GM18498 (cell line): ENCODE results near the gene LMCD1.

Source experiments
- ATAC-seq: cut with Tn5 transposase; IDR thresholded peaks from one replicate; pipeline ENCODE4 v1.9.1; 2021; ENCODE audit warnings: mild to moderate bottlenecking, moderate library complexity; ENCODE audit not compliant: unreplicated experiment

The LMCD1 gene

DNA sequence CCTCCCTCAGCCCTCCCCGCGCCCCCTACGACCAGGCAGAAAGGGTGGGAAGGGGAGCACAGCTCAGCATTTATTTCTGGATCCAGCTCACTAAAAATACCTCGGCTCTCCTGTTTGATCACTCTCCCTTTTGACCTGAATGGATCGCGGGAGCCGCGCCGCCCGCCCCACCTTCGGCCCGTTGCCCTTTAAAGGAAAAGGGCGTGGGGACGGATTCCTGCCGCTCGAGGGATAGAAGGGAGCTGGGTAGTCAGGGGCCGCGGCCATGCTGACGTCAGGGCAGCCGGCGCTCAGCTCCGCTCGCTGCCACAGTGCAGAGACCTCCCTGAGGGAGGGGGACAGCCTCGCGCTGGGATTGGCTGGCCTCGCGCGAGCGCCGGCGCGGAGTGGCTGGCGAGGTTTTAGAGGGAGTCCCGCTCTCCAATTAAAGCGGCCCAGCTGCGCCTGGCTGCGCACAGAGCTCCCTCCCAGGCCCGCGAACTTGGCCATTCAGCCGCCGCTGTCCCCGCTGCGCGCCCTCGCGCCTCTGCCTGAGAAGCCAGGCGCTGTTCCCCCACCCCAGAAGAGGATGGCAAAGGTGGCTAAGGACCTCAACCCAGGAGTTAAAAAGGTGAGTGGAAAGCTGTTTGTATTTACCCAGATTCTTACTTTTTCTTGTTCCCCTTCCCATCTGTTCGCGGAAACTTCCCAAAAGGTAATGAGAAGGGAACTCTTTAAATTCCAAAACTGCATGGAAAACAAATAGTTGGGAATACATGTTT, at the start of gene LMCD1:
LMCD1 (plus strand) TSS at position 453 of the 761 bp plus-strand sequence; CDS start at position 569, 116 bp downstream.
- ATAC-seq, result peak; percentile 99

GRCh38 chr3:8452112-8452511, 49.5 kb upstream of the LMCD1 start:
- ATAC-seq, result no peak

DNA sequence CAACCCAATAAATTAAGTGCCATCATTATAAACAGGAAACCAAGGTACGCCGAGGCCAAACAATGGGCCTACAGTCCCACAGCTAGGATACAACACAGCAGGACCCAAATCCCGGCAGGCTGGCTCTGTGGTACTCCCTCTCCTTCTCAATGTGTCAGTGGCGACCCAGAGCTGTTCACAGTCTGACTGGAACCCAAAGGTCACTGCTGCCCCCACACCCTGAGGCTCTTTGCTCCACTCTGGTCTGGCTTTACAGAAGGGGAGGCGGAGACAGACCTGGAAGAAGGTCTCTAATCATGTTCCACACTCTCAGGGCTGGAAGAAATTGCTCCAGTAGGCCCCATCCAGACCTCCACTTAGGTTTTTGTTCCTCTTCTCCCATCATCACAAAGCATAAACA, 48.5 kb upstream of the LMCD1 start:
- ATAC-seq, result no peak

DNA sequence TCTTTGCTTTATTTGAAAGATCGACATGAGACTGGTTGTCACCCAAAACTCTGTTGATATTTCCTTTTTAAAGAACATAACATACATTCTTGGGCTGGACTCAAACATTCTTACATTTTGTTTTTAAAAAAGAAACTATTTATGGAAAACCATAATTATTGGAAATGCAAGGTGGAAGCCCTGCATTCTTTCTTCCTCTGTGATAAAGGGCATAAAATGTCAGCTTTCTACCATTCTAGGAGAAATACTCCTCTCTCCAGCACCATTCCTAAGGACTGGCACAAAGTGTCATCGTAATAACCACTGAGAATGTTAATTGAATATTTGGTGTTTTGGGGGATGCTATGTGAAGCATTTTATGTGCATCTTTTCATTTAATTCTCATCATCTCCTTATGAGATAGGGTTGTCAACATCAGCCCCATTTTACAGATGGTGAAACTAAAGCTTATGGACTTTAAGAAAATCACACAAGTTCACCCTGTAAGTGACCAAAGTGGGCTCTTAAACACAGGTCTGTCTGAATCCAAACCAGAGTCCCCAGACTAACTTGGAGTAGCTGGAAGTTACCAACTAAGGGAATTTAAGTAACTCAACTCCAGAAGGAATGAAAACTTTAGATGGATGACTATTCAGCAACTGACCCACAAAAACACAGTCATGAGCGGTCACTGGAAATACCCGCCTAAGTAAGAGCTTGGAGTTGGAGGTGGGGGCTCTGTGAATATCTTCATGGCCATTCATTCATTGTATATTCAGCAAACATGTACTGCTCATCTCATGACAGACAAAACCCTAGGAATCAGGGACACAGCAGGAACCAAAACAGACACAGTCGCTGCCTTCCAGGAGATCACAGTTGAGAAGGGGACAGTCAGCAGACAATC, 45.9 kb upstream of the LMCD1 start:
- ATAC-seq, result no peak

GRCh38 chr3:8456412-8456811, 45.2 kb upstream of the LMCD1 start:
- no peak for ATAC-seq

DNA sequence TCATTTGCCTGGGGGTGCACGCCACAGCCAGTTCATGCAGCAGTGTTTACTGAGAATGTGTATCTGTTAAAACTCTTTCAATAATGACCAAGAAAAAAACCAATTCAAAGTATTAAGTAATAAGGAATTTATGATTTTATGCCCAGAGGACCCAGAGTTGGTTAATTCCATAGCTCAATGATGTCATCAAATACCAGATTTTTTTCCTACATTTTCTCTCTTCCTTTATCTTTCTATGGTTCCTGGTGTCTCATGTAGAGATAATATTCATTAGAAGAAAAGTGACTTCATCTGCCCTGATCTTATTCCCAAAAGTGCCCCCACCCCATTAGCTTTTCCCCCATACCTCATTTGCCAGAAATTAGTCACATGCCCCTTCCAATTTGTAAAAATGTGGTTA, 44.6 kb upstream of the LMCD1 start:
- ATAC-seq, result no peak

- no peak for ATAC-seq
Observed at GRCh38 chr3:8458238-8458661, 43.4 kb upstream of the LMCD1 start.

DNA sequence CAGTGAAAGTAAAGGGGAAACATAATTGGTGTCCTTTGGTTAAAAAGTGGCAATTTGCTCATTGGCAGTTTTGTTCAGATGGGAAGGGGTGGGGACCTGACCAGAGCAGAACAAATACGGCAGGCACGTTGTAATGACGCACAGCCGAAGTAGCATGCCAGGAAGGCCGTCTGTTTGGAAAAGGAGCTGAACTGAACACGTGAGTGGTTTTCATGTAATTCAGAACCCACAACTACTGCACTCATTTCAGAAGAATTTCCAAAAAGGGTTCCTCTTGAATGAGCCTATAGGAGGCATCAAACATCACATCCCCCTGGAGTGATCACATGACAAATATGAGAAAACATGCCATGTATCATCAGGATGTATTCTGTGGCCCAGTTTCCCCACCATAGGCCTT, 42.9 kb upstream of the LMCD1 start:
- no peak for ATAC-seq

- no peak for ATAC-seq
Observed at GRCh38 chr3:8460050-8460708, 41.4 kb upstream of the LMCD1 start.

DNA sequence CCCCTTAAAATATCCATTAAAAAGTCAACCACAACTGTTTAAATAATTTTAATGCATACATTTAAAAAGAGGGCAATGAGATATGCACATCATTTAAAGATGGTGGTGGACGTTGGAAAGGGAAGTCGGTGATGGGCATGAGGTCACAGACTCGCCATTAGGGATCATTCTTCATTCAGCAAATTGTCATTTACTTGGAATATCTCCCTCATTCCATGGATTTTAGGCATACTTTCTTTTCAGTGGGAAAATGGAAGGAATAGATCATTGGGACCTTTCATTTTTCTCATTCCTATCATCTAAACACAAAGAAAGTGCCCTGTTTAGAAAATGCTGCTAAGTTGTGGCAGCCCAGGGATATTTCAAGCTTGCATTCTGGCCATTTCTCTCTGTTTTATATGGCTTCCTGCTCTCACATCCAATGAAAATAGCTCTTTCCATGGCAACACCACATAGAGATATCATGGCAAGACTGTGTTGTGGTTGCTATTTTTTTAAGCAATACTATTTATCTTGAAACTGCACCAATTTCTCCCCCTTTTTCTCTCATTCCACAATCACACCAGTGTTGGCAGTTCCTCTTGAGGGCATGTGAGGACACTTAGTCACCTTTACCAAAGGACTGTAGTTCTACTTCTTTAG, 40.7 kb upstream of the LMCD1 start:
- no peak for ATAC-seq

DNA sequence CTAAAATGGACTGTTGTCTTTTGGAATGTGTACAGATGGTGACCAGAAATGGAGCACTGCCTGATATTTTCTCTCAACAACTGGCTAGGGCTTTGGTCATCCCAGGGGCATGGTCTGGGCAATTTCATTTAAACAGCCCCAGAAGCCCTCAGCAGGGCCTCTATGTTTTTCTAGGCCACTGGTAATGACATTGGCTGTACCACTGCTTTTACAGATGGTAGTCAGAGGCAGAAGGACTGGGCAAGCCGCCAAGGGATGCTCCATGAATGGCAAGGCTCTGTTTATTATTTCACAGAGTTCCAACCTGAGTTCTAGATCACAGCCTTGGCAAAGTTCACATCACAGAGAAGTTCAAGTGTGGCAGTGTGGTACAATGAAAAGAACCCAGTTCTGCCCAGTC, 37.0 kb upstream of the LMCD1 start:
- no peak for ATAC-seq

GRCh38 chr3:8466526-8466925, 35.1 kb upstream of the LMCD1 start:
- ATAC-seq, result no peak

DNA sequence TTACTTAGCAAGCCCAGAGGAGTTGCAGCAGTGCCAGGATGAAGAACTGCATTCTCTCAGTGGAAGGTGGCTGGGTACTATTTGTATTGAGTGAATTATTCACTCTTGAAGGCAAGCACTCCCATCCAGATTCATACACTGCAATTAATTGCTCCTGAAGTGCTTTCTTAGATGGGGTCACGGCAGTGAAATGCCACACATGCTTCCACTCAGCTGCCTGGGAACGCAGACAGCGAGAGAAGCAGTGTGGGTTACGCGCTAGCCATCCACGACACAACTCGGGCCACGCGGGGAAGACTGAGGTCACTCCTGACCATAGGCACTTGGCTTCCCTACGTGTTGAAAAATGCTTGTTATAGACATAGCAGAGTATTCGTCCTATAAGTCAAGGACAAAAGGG, 30.8 kb upstream of the LMCD1 start:
- ATAC-seq, result no peak

GRCh38 chr3:8472549-8472948, 29.1 kb upstream of the LMCD1 start:
- no peak for ATAC-seq

GRCh38 chr3:8473029-8473428, 28.6 kb upstream of the LMCD1 start:
- no peak for ATAC-seq

- no peak for ATAC-seq
Observed at GRCh38 chr3:8473990-8474389, 27.6 kb upstream of the LMCD1 start.

DNA sequence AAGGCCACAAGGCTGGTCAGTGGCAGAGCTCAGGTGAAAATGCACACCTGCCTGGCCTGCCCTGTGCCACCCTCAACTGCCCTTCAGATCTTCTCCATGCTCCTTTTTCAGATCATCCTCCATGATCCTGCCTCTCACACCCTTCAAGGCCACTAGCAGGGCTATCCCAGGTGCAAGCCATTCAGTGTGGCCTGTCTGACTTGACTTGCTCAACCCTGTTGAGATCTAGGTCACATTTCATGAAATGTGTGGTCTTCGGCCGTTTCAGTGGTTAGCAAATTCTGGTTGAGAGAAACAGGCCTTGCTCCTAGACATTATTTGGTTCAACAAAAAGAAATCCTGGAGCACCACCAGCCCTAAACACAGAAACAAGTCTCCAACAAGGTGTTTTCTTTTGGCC, 26.6 kb upstream of the LMCD1 start:
- no peak for ATAC-seq

GRCh38 chr3:8480699-8481098, 20.9 kb upstream of the LMCD1 start:
- ATAC-seq, result no peak

DNA sequence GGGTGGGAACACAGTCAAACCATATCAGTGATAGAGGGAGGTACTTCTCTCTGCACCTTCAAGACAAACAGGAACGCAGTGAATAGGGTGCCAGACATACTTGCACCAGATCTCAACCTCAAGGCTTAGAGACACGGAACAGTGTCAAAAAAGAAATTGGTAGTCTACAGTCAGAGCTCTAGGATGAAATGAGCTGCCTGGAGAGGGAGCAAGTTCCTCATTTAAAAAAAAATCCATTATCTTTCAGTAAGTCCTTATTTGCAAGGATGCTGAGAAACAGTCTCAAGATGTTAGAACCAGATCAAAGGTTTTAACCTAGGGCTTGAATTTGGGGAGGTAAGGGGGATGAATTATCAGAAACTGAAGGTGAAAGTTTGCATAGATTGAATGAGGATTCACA, 20.2 kb upstream of the LMCD1 start:
- ATAC-seq, result no peak

- ATAC-seq, result no peak
Observed at GRCh38 chr3:8482263-8482662, 19.4 kb upstream of the LMCD1 start.
